Urinary bladder (tissue), 4 donors: Measurements from ENCODE around the gene TYK2. TPM values are rescaled to one million over a fixed set of nuclear protein-coding genes. Genes with fewer than 3 reads are reported as not detected.

ENCODE experiments used
- DNase-seq: peaks from one replicate; pipeline ENCODE4 v3.0.0-alpha.2; 2015; ENCODE audit errors: extremely low spot score
- H3K27ac ChIP-seq: one replicate; pipeline ENCODE4 v1.5.1; 2013; ENCODE audit warnings: low read depth, mild to moderate bottlenecking, moderate library complexity
- H3K36me3 ChIP-seq: one replicate; pipeline ENCODE4 v1.6.1; 2013; ENCODE audit warnings: mild to moderate bottlenecking, moderate library complexity; ENCODE audit not compliant: insufficient read depth
- H3K4me1 ChIP-seq: one replicate; pipeline ENCODE4 v1.6.1; 2013; ENCODE audit warnings: mild to moderate bottlenecking, moderate library complexity; ENCODE audit not compliant: insufficient read depth
- H3K4me3 ChIP-seq: one replicate; pipeline ENCODE4 v1.5.1; 2013; ENCODE audit warnings: low read depth, low read length
- WGBS: extraction: QIAGEN DNeasy Blood & Tissue Kit; methylation state at CpG from one replicate; pipeline ENCODE4 v1.1.7; 2013; 5-methylcytosine and 5-hydroxymethylcytosine counted together
- polyA plus RNA-seq: library from polyadenylated mRNA; stranded (reverse); fragments of 200-250 nt; gene quantifications from one replicate; pipeline ENCODE4 v1.2.3, GENCODE V29; 2013
- small RNA-seq: library from RNA; depleted of rRNA; stranded (forward); fragments of <200 nt; gene quantifications from one replicate; pipeline ENCODE3, GENCODE V24; 2014
- total RNA-seq: library from RNA; depleted of rRNA; stranded (reverse); fragments of >200 nt; gene quantifications from one replicate; pipeline ENCODE4 v1.2.3, GENCODE V29; 2014
- donor health status: healthy with polysubstance abuse.
- donor health status: healthy.

Gene TYK2
- total and polyA plus RNA-seq, 2 donors, result 55.5 to 72.1 TPM

DNA sequence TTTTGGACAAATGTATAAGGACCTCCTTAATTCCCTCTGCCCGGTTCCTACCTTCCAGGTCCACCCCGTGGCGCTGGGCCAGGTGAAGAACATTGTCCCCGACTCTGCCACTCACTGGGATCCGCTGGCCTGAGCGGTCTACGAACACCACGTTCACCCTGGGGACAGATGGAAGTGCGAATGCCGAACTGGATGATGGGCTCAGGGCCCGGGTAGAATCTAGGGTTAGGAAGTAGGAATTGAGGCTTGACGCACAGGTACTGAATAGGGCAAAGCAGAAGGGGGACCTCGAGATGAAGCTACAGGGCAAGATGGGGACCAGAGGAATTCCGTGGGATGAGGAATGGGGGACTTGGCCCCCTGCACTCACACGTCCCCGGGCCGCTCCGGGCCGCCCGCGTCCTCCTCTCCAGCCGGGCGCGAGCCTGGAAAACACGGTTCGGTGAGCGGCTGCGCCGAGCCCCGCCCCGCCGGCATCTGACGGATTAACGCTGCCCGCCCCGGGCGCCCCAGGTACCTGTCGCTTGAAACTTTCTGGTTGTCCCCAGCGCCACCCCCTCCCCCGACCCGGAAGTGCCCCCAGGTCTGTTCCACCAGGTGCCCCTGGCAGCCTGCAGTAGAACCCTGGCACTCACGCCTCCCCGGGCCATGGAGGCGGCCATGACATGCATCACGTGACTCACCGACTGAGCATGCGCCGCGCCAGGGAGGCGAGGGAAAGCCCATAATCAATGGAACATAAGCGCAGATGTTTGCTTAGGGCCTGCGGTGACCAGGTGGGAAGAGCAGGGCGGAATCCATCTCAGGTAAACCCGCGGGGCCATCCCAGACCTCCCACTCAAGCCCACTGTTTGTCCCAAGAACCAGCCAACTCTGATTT is 64.8 kb downstream of the TYK2 start, which contains the start of gene FDX2:
Gene FDX2 (minus strand): TSS at position 681 of the 880 bp plus-strand sequence. CDS start 19 bp downstream, at position 662.
- peak; percentile 57 for DNase-seq
- Histone ChIP-seq H3K36me3 (peaks cover under 1% of the 10 kb centered on the region), H3K27ac (no peak within 1 kb of the TSS), H3K4me1 (no peaks in the 10 kb centered on the region), H3K4me3 (peak within 1 kb of the TSS; percentile 82)
- WGBS, result under 1% methylated on average over 55 of the region's 55 CpGs

DNA sequence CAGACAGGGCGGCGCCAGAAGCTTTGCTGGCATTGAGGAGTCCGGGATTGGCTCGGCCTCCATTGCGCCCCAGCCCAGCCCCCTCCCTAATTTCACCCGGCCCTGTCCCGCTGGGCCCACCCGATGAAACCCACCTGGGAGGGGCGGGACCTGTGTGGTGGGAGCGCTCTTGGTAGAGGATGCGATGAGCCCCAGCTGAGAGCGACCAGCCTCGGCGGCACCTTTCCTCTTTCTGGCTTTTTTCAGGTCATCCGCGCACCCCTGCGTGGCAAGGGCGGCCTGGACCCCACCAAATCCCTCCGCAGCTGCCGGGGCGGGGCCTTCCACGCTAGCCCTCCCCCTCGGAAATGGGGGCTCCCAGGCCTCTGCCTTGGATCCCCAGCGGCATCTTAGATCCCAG is 70.9 kb downstream of the TYK2 start, which contains the start of gene ZGLP1:
Gene ZGLP1 (minus strand): TSS at position 393 of the 400 bp plus-strand sequence.
- Histone ChIP-seq H3K27ac (no peak within 1 kb of the TSS), H3K36me3 (no peaks in the 10 kb centered on the region), H3K4me1 (no peaks in the 10 kb centered on the region), H3K4me3 (no peak within 1 kb of the TSS)
- WGBS, result 93% methylated on average over 24 of the region's 24 CpGs
- no peak for DNase-seq

DNA sequence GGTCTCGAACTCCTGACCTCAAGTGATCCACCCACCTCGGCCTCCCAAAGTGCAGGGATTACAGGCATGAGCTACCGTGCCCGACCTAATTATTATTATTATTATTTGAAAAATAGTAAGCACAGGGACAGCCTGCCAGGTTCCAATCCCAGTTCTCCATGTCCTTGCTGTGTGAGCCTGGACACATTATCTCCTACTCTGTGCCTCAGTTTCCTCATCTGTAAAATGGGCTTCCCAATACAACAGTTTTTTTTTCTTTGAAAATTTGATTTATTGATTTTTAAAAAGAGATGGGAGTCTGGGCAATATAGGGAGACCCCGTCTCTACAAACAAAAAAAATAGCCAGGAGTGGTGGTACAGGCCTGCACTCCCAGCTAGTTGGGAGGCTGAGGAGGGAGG is 74.0 kb downstream of the TYK2 start:
- H3K4me1 ChIP-seq, result no peaks in the 10 kb centered on the region
- DNase-seq, result no peak
- H3K4me3 ChIP-seq, result no peak overlapping the region
- no peaks in the 10 kb centered on the region for H3K36me3 ChIP-seq
- WGBS, result 92% methylated on average over 5 of the region's 5 CpGs
- no peak overlapping the region for H3K27ac ChIP-seq

DNA sequence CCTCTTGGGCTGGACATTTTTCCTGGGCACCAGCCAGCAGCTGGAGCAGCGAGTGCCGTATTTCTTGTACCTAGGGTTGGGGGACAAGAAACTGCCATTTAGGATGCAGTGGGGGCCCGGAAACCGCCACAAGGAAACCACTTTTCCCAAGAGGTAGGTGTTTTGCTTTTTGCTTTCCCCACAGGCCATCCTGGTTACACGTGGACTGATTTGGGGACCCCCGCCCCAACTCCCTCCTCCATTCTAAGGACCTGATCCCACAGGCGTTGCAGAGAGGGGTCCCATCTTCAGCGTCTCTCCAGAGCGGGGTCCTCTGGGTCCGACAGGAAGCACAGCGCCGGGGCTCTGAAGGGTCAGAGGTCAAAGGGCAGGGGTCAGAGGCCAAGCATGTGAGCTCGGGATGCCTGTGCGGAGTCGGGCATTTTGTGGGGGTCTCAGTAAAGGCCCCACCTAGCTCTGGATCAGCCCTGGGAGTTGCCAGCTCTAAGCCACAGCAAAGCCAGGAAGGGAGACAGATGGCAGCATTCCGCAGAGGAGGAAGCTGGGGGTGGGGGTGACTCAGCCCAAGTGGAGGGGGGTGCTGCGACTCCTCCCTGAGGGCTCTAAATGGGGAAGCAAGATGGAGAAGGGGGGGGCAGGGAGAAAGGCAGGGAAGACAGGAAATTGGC is 75.1 kb downstream of the TYK2 start:
- Histone ChIP-seq H3K27ac (no peak overlapping the region), H3K36me3 (no peaks in the 10 kb centered on the region), H3K4me1 (no peaks in the 10 kb centered on the region), H3K4me3 (no peak overlapping the region)
- 79% methylated on average over 17 of the region's 17 CpGs for WGBS
- DNase-seq, result no peak

Small RNA genes within 50 kb of the gene (small RNA-seq; reads per million reads assigned to genes)
- gene AC011511.1 (not detected), gene AC011511.4 (not detected)

Other genes with a start within 250 kb of the TYK2 start
- 35.5 TPM for gene DNMT1, start 185.6 kb downstream of the TYK2 start, total RNA-seq
- gene DNMT1, start 185.6 kb downstream of the TYK2 start, polyA plus RNA-seq, result 32.5 TPM
- gene S1PR2, start 149.2 kb downstream of the TYK2 start, total RNA-seq, result 26.4 TPM
- 11.5 TPM for gene S1PR2, start 149.2 kb downstream of the TYK2 start, polyA plus RNA-seq
- 9.9 TPM for gene MRPL4, start 128.4 kb downstream of the TYK2 start, total RNA-seq
- gene MRPL4, start 128.4 kb downstream of the TYK2 start, polyA plus RNA-seq, result 77.4 TPM
- 7.7 TPM for gene ICAM1, start 109.5 kb downstream of the TYK2 start, total RNA-seq
- 26.4 TPM for gene ICAM1, start 109.5 kb downstream of the TYK2 start, polyA plus RNA-seq
- 2.6 TPM for gene ICAM4, start 93.6 kb downstream of the TYK2 start, total RNA-seq
- 1.4 TPM for gene ICAM4, start 93.6 kb downstream of the TYK2 start, polyA plus RNA-seq
- 0.53 TPM for gene ICAM5, start 90.6 kb downstream of the TYK2 start, total RNA-seq
- 1.8 TPM for gene ICAM5, start 90.6 kb downstream of the TYK2 start, polyA plus RNA-seq
- 1.1 TPM for gene ZGLP1, start 70.8 kb downstream of the TYK2 start, total RNA-seq
- 3.4 TPM for gene ZGLP1, start 70.8 kb downstream of the TYK2 start, polyA plus RNA-seq
- 5.7 TPM for gene FDX2, start 64.6 kb downstream of the TYK2 start, total RNA-seq
- 22.0 TPM for gene FDX2, start 64.6 kb downstream of the TYK2 start, polyA plus RNA-seq
- gene RAVER1, start 47.0 kb downstream of the TYK2 start, total RNA-seq, result 8.5 TPM
- gene RAVER1, start 47.0 kb downstream of the TYK2 start, polyA plus RNA-seq, result 27.0 TPM
- gene ICAM3, start 40.9 kb downstream of the TYK2 start, total RNA-seq, result 3.8 TPM
- gene ICAM3, start 40.9 kb downstream of the TYK2 start, polyA plus RNA-seq, result 9.7 TPM
- gene CDC37, start 23.0 kb upstream of the TYK2 start, total RNA-seq, result 59.5 TPM
- gene CDC37, start 23.0 kb upstream of the TYK2 start, polyA plus RNA-seq, result 203 TPM
- 5.6 TPM for gene PDE4A, start 40.0 kb upstream of the TYK2 start, total RNA-seq
- 18.6 TPM for gene PDE4A, start 40.0 kb upstream of the TYK2 start, polyA plus RNA-seq
- 30.4 TPM for gene KEAP1, start 122.8 kb upstream of the TYK2 start, total RNA-seq
- gene KEAP1, start 122.8 kb upstream of the TYK2 start, polyA plus RNA-seq, result 80.1 TPM
- gene S1PR5, start 136.9 kb upstream of the TYK2 start, total RNA-seq, result 3.2 TPM
- gene S1PR5, start 136.9 kb upstream of the TYK2 start, polyA plus RNA-seq, result 1.8 TPM
- gene ATG4D, start 163.3 kb upstream of the TYK2 start, total RNA-seq, result 6.0 TPM
- 25.9 TPM for gene ATG4D, start 163.3 kb upstream of the TYK2 start, polyA plus RNA-seq
- gene KRI1, start 185.4 kb upstream of the TYK2 start, total RNA-seq, result 7.7 TPM
- 29.9 TPM for gene KRI1, start 185.4 kb upstream of the TYK2 start, polyA plus RNA-seq
- 6.2 TPM for gene CDKN2D, start 188.4 kb upstream of the TYK2 start, total RNA-seq
- 24.7 TPM for gene CDKN2D, start 188.4 kb upstream of the TYK2 start, polyA plus RNA-seq
- gene AP1M2, start 206.7 kb upstream of the TYK2 start, total RNA-seq, result 9.4 TPM
- 9.3 TPM for gene AP1M2, start 206.7 kb upstream of the TYK2 start, polyA plus RNA-seq
- 40.7 TPM for gene SLC44A2, start 245.0 kb upstream of the TYK2 start, total RNA-seq
- gene SLC44A2, start 245.0 kb upstream of the TYK2 start, polyA plus RNA-seq, result 76.5 TPM